Measurements from ENCODE around the gene PACSIN1.

The PACSIN1 gene

GRCh38 chr6:34571388-34571787 lies 105.5 kb downstream of the PACSIN1 start (continued):
- TF ChIP-seq ZBTB49 (tag by site-specific recombination; IDR thresholded peaks at IDR 0.05; ENCODE audit: low read depth) (no peak), ATF2 (tag by site-specific recombination; IDR thresholded peaks at IDR 0.05; ENCODE audit: low read depth) (no peak), KLF1 (tag by site-specific recombination; IDR thresholded peaks at IDR 0.05) (no peak), YY2 (tag by site-specific recombination; IDR thresholded peaks at IDR 0.05) (no peak)

- TF ChIP-seq ZNF624 (tag by site-specific recombination; IDR thresholded peaks at IDR 0.05): no peak
- no peak for TF ChIP-seq ZSCAN18 (tag by site-specific recombination; IDR thresholded peaks at IDR 0.05)
- TF ChIP-seq ZNF776 (tag by site-specific recombination; IDR thresholded peaks at IDR 0.05; ENCODE audit: borderline replicate concordance): no peak
- TF ChIP-seq GFI1B (tag by site-specific recombination; IDR thresholded peaks at IDR 0.05): no peak
- TF ChIP-seq ATF2 (tag by site-specific recombination; IDR thresholded peaks at IDR 0.05; ENCODE audit: low read depth): no peak
- TF ChIP-seq SCRT2 (tag by site-specific recombination; IDR thresholded peaks at IDR 0.05): no peak
- TF ChIP-seq ZNF2 (tag by site-specific recombination; IDR thresholded peaks at IDR 0.05): no peak
- no peak for TF ChIP-seq ZNF112 (tag by site-specific recombination; IDR thresholded peaks at IDR 0.05)
- TF ChIP-seq ZNF23 (tag by site-specific recombination; IDR thresholded peaks at IDR 0.05; ENCODE audit: borderline replicate concordance): no peak
- no peak for TF ChIP-seq PBX3 (CRISPR knock-in tag; IDR thresholded peaks at IDR 0.05)
- no peak for TF ChIP-seq ZNF214 (tag by site-specific recombination; IDR thresholded peaks at IDR 0.05; ENCODE audit: borderline replicate concordance)
- no peak for TF ChIP-seq ZBTB6 (tag by site-specific recombination; IDR thresholded peaks at IDR 0.05)
- no peak for TF ChIP-seq KLF16 (tag by site-specific recombination; IDR thresholded peaks at IDR 0.05)
- no peak for TF ChIP-seq ZNF629 (tag by site-specific recombination; IDR thresholded peaks at IDR 0.05)
- TF ChIP-seq EGR2 (tag by site-specific recombination; IDR thresholded peaks at IDR 0.05; ENCODE audit: low read depth): no peak
- TF ChIP-seq OSR2 (tag by site-specific recombination; IDR thresholded peaks at IDR 0.05): no peak
- no peak for TF ChIP-seq ZNF274 (IDR thresholded peaks at IDR 0.05; ENCODE audit: low read length)
- no peak for TF ChIP-seq ZNF274 (tag by site-specific recombination; IDR thresholded peaks at IDR 0.05; ENCODE audit: borderline replicate concordance)
- Histone ChIP-seq H3K36me3 (ENCODE audit: control insufficient read depth in 2 of 2, insufficient read depth in 1 of 2, low read length in 2 of 2) (no peaks in the 10 kb centered on the region), H3K4me3 (ENCODE audit: low read depth, low read length) (no peak overlapping the region), H3K27ac (ENCODE audit: extremely low read depth, low read depth, low read length) (no peak overlapping the region), H3K9me3 (ENCODE audit: control insufficient read depth, insufficient read depth, low read depth, low read length) (no peaks in the 10 kb centered on the region), H3K4me1 (ENCODE audit: control insufficient read depth, insufficient read depth, low read length) (no peaks in the 10 kb centered on the region)
- POLR2A ChIA-PET: no interaction called here
- CTCF ChIA-PET: interaction anchor here (0.6 kb wide), 1 partner anchor 398 kb away, joined by 3 read pairs; no protein-coding TSS in a partner anchor
Observed at GRCh38 chr6:34572021-34572420, 106.1 kb downstream of the PACSIN1 start.

Measured in HEK293 (cell line).